ENCODE results near the gene DUSP28. TPM values are rescaled to one million over a fixed set of nuclear protein-coding genes. Genes with fewer than 3 reads are reported as not detected.

The DUSP28 gene
- total and polyA plus RNA-seq, 2 of the 13 experiments (the other 11 are each of a cell fraction or from before 2014, with no cell fraction given), result 5.2 to 8.6 TPM

DNA sequence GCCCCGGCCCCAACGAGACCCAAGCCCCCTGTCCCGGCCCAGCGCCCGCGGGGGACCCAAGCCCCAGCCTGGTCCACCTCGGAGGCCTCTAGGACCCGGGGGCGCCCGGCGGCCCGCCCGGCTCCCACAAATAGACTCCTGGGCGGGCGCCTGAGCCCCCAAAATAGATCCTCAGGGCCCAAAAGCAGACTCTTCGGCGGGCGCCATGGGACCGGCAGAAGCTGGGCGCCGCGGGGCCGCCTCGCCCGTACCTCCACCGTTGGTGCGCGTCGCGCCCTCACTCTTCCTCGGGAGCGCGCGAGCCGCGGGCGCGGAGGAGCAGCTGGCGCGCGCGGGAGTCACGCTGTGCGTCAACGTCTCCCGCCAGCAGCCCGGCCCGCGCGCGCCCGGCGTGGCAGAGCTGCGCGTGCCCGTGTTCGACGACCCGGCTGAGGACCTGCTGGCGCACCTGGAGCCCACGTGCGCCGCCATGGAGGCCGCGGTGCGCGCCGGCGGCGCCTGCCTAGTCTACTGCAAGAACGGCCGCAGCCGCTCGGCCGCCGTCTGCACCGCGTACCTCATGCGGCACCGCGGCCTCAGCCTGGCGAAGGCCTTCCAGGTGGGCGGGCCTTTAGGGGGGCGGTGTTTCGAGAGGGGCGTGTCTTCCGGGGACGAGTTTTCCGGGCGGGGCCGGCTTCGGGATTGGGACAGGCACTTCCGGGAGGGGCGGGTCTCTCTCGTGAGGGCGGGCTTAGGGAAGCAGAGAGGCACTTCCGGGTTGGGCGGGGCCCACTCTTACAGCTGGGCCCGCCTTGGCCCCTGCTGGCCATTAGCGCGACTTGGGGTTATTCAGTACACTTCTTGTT lies 545 bp downstream of the DUSP28 start (continued):
- TF ChIP-seq, protein P1, sequence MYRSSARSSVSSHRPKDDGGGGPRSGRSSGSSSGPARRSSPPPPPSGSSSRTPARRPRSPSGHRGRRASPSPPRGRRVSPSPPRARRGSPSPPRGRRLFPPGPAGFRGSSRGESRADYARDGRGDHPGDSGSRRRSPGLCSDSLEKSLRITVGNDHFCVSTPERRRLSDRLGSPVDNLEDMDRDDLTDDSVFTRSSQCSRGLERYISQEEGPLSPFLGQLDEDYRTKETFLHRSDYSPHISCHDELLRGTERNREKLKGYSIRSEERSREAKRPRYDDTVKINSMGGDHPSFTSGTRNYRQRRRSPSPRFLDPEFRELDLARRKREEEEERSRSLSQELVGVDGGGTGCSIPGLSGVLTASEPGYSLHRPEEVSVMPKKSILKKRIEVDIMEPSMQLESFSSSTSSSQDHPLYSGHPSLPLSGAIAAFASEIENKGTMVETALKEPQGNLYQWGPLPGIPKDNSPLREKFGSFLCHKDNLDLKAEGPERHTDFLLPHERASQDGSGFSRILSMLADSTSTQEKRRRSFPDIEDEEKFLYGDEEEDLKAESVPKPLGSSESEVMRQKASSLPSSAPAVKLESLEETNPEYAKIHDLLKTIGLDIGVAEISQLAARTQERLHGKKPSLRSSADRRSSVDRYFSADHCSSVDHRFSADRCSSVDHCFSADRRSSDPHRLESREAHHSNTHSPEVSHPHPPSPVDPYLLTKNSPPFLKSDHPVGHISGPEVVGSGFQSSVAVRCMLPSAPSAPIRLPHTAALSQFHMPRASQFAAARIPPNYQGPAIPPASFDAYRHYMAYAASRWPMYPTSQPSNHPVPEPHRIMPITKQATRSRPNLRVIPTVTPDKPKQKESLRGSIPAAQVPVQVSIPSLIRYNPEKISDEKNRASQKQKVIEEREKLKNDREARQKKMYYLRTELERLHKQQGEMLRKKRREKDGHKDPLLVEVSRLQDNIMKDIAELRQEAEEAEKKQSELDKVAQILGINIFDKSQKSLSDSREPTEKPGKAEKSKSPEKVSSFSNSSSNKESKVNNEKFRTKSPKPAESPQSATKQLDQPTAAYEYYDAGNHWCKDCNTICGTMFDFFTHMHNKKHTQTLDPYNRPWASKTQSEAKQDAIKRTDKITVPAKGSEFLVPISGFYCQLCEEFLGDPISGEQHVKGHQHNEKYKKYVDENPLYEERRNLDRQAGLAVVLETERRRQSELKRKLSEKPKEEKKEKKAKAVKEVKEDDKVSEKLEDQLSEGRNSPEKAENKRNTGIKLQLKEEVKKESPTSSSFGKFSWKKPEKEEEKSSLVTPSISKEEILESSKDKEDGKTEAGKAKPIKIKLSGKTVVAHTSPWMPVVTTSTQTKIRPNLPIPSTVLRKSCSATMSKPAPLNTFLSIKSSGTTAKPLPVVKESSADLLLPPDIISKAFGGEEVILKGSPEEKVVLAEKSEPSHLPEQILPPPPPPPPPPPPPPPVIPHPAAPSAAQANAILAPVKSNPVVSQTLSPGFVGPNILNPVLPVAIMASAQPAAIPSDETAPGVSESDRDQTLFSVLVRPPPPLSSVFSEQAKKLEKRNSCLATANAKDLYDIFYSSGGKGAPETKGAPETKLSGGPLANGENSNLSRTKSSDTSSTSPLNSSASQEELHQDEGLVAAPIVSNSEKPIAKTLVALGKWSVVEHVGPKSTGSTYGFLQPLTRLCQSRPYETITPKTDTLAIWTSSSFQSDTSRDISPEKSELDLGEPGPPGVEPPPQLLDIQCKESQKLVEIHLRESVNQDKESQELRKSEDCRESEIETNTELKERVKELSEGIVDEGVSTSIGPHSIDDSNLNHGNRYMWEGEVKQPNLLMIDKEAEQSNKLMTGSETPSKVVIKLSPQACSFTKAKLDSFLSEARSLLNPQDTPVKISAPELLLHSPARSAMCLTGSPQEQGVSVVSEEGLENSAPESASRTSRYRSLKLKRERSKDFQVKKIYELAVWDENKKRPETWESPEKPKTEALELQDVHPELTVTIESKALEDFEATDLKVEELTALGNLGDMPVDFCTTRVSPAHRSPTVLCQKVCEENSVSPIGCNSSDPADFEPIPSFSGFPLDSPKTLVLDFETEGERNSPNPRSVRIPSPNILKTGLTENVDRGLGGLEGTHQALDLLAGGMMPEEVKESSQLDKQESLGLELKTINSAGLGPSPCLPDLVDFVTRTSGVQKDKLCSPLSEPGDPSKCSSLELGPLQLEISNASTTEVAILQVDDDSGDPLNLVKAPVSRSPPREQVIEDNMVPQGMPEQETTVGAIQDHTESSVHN (CRISPR knock-in tag; IDR thresholded peaks at IDR 0.05), result no peak; the same call in 1 of the 2 replicates
- TF ChIP-seq ZNF317 (CRISPR knock-in tag; IDR thresholded peaks at IDR 0.05) (no peak), SMC3 (IDR thresholded peaks at IDR 0.05; ENCODE audit: low read length) (no peak), ZNF143 (CRISPR knock-in tag; IDR thresholded peaks at IDR 0.05) (peak; percentile 12; the same call in 1 of the 2 replicates), ZKSCAN8 (CRISPR knock-in tag; IDR thresholded peaks at IDR 0.05; ENCODE audit: borderline replicate concordance) (0 out of 2 replicates have a peak, but pooled peaks have one; percentile 26), ZNF577 (CRISPR knock-in tag; IDR thresholded peaks at IDR 0.05; ENCODE audit: borderline replicate concordance, low read depth) (no peak), MIER3 (CRISPR knock-in tag; IDR thresholded peaks at IDR 0.05; ENCODE audit: borderline replicate concordance) (no peak), SRSF9 (IDR thresholded peaks at IDR 0.05; ENCODE audit: borderline replicate concordance, insufficient read depth, low read depth, low read length, poor library complexity, severe bottlenecking) (no peak), ZNF746 (CRISPR knock-in tag; IDR thresholded peaks at IDR 0.05) (peak; percentile 72), SAFB2 (CRISPR knock-in tag; IDR thresholded peaks at IDR 0.05; ENCODE audit: borderline replicate concordance, low read depth) (peak; percentile 99), SALL1 (CRISPR knock-in tag; IDR thresholded peaks at IDR 0.05) (peak; percentile 92), MAF1 (CRISPR knock-in tag; IDR thresholded peaks at IDR 0.05; ENCODE audit: borderline replicate concordance) (0 out of 2 replicates have a peak, but pooled peaks have one; percentile 79), SNAPC2 (CRISPR knock-in tag; IDR thresholded peaks at IDR 0.05) (peak; percentile 49; the same call in 1 of the 2 replicates)
- TF ChIP-seq, protein P2, sequence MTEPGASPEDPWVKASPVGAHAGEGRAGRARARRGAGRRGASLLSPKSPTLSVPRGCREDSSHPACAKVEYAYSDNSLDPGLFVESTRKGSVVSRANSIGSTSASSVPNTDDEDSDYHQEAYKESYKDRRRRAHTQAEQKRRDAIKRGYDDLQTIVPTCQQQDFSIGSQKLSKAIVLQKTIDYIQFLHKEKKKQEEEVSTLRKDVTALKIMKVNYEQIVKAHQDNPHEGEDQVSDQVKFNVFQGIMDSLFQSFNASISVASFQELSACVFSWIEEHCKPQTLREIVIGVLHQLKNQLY (CRISPR knock-in tag; IDR thresholded peaks at IDR 0.05), result no peak
- TF ChIP-seq, protein P3, sequence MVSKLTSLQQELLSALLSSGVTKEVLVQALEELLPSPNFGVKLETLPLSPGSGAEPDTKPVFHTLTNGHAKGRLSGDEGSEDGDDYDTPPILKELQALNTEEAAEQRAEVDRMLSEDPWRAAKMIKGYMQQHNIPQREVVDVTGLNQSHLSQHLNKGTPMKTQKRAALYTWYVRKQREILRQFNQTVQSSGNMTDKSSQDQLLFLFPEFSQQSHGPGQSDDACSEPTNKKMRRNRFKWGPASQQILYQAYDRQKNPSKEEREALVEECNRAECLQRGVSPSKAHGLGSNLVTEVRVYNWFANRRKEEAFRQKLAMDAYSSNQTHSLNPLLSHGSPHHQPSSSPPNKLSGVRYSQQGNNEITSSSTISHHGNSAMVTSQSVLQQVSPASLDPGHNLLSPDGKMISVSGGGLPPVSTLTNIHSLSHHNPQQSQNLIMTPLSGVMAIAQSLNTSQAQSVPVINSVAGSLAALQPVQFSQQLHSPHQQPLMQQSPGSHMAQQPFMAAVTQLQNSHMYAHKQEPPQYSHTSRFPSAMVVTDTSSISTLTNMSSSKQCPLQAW (CRISPR knock-in tag; IDR thresholded peaks at IDR 0.05), result peak; percentile 68
- TF ChIP-seq, protein P4, sequence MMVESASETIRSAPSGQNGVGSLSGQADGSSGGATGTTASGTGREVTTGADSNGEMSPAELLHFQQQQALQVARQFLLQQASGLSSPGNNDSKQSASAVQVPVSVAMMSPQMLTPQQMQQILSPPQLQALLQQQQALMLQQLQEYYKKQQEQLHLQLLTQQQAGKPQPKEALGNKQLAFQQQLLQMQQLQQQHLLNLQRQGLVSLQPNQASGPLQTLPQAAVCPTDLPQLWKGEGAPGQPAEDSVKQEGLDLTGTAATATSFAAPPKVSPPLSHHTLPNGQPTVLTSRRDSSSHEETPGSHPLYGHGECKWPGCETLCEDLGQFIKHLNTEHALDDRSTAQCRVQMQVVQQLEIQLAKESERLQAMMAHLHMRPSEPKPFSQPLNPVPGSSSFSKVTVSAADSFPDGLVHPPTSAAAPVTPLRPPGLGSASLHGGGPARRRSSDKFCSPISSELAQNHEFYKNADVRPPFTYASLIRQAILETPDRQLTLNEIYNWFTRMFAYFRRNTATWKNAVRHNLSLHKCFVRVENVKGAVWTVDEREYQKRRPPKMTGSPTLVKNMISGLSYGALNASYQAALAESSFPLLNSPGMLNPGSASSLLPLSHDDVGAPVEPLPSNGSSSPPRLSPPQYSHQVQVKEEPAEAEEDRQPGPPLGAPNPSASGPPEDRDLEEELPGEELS (CRISPR knock-in tag; IDR thresholded peaks at IDR 0.05), result peak; percentile 54
